GM23338 (cell line): ENCODE measurements around the gene C1QL4. TPM values are rescaled to one million over a fixed set of nuclear protein-coding genes. Genes with fewer than 3 reads are reported as not detected.

Experiments used
- ATAC-seq: fragments of 200-7000 bp; cut with Tn5 transposase; 3 replicates; pipeline ENCODE4 v1.9.1; 2020
- DNase-seq: peaks from one replicate; pipeline ENCODE4 v3.0.0-alpha.2; 2015; ENCODE audit warnings: low spot score
- H2AFZ ChIP-seq: fragments of 200-600 bp; sonication (generic); 2 replicates; pipeline ENCODE4 v1.8.0; 2016; ENCODE audit warnings: antibody characterized with exemption, mild to moderate bottlenecking, moderate library complexity
- H3F3A ChIP-seq: fragments of 200-600 bp; sonication (generic); replicated peaks from 2 replicates; pipeline ENCODE4 v1.8.0; 2017; ENCODE audit warnings: antibody characterized with exemption, mixed run types, low read depth
- H3K27ac ChIP-seq: fragments of 200-600 bp; sonication (generic); 2 replicates; pipeline ENCODE4 v1.6.1; 2016; ENCODE audit warnings: low read depth
- H3K27me3 ChIP-seq: fragments of 200-600 bp; sonication (generic); 2 replicates; pipeline ENCODE4 v1.8.0; 2016; ENCODE audit warnings: mild to moderate bottlenecking, mixed run types, moderate library complexity; ENCODE audit not compliant: insufficient read depth
- H3K36me3 ChIP-seq: fragments of 200-600 bp; sonication (generic); 2 replicates; pipeline ENCODE4 v1.8.0; 2016; ENCODE audit warnings: mild to moderate bottlenecking; ENCODE audit not compliant: insufficient read depth
- H3K4me1 ChIP-seq: fragments of 200-600 bp; sonication (generic); 2 replicates; pipeline ENCODE4 v1.8.0; 2016; ENCODE audit warnings: mild to moderate bottlenecking, moderate library complexity; ENCODE audit not compliant: insufficient read depth
- H3K4me2 ChIP-seq: fragments of 200-600 bp; sonication (generic); 2 replicates; pipeline ENCODE4 v1.7.1; 2017; ENCODE audit warnings: mixed run types
- H3K4me3 ChIP-seq: fragments of 200-600 bp; sonication (generic); 2 replicates; pipeline ENCODE4 v1.6.1; 2016; ENCODE audit warnings: mixed run types
- H3K79me2 ChIP-seq: fragments of 200-600 bp; sonication (generic); replicated peaks from 2 replicates; pipeline ENCODE4 v1.8.0; 2017; ENCODE audit warnings: mild to moderate bottlenecking; ENCODE audit not compliant: insufficient read depth
- H3K9me2 ChIP-seq: fragments of 200-600 bp; sonication (generic); 2 replicates; pipeline ENCODE4 v1.8.0; 2017; ENCODE audit not compliant: insufficient read depth
- H4K20me1 ChIP-seq: fragments of 200-600 bp; sonication (generic); replicated peaks from 2 replicates; pipeline ENCODE4 v1.8.0; 2017; ENCODE audit warnings: mild to moderate bottlenecking; ENCODE audit not compliant: insufficient read depth
- H3K27ac Mint-ChIP-seq: 2 replicates; pipeline ENCODE4 v1.8.0; 2020; ENCODE audit warnings: inconsistent platforms, mild to moderate bottlenecking, moderate library complexity, mixed read lengths
- H3K27me3 Mint-ChIP-seq: 3 replicates; pipeline ENCODE4 v1.8.0; 2022; ENCODE audit warnings: low read depth, mild to moderate bottlenecking, moderate library complexity, mixed read lengths, inconsistent platforms; ENCODE audit not compliant: insufficient read depth, poor library complexity
- H3K36me3 Mint-ChIP-seq: 3 replicates; pipeline ENCODE4 v1.8.0; 2021; ENCODE audit warnings: low read depth, mild to moderate bottlenecking, inconsistent platforms, moderate library complexity, mixed read lengths
- H3K4me1 Mint-ChIP-seq: 3 replicates; pipeline ENCODE4 v1.8.0; 2020; ENCODE audit warnings: mild to moderate bottlenecking, inconsistent platforms, mixed read lengths
- H3K4me3 Mint-ChIP-seq: 3 replicates; pipeline ENCODE4 v1.8.0; 2021; ENCODE audit warnings: moderate library complexity, mild to moderate bottlenecking, inconsistent platforms, mixed read lengths
- H3K9me3 Mint-ChIP-seq: 3 replicates; pipeline ENCODE4 v1.8.0; 2020; ENCODE audit warnings: moderate library complexity, mild to moderate bottlenecking, inconsistent platforms, mixed read lengths
- EZH2 ChIP-seq: fragments of 200-600 bp; sonication (generic); IDR thresholded peaks from one replicate; pipeline ENCODE4 v1.8.0; 2017; ENCODE audit warnings: antibody characterized with exemption, mild to moderate bottlenecking, low read depth; ENCODE audit not compliant: unreplicated experiment
- EZH2phosphoT487 ChIP-seq: fragments of 200-600 bp; sonication (generic); IDR thresholded peaks from one replicate; pipeline ENCODE4 v1.8.1; 2018; ENCODE audit warnings: antibody characterized with exemption; ENCODE audit not compliant: unreplicated experiment
- STAT1 ChIP-seq: IDR thresholded peaks from one replicate; pipeline ENCODE4 v1.6.1; 2016; ENCODE audit warnings: antibody characterized with exemption; ENCODE audit not compliant: unreplicated experiment
- ZNF331 ChIP-seq: fragments of 250-450 bp; sonication (Bioruptor Pico); IDR thresholded peaks from 2 replicates; pipeline ENCODE4 v1.5.0; 2020; ENCODE audit warnings: low read depth, mild to moderate bottlenecking, moderate library complexity
- polyA plus RNA-seq: library from polyadenylated mRNA; unstranded; fragments of >200 nt; fragmentation: Nextera tagmentation; extraction: Ambion mirVana; gene quantifications from 2 replicates; pipeline ENCODE4 v1.2.1, GENCODE V29; 2016
- total RNA-seq: library from RNA; depleted of rRNA; stranded (reverse); fragments of >200 nt; shearing (Covaris generic); gene quantifications from 2 replicates; pipeline ENCODE4 v1.2.3, GENCODE V29; 2014
- TF ChIP-seq, protein P1 (sequence below), 2 experiments: fragments of 200-600 bp in 1 of 2; sonication (generic) in 1 of 2; conservative IDR thresholded peaks; 2 replicates each; pipeline versions ENCODE4 v1.5.1 to v1.6.1; 2016 to 2017; ENCODE audit warnings: antibody characterized with exemption in 2 of 2, low read depth in 2 of 2, mild to moderate bottlenecking in 2 of 2, moderate library complexity in 1 of 2

Gene C1QL4
- total and polyA plus RNA-seq, 2 experiments from 2014 or later = not detected

- H3K9me2 ChIP-seq = no peaks in the 10 kb centered on the region
- no peak for ATAC-seq
- peaks cover 9% of the 10 kb centered on the region; the same call in 1 of the 2 replicates for H3F3A ChIP-seq
- peaks cover 65% of the 10 kb centered on the region for H3K27me3 ChIP-seq
- no peak overlapping the region for H3K27ac ChIP-seq
- peak overlapping the region; percentile 63; the same call in 1 of the 3 replicates for H3K4me3 Mint-ChIP-seq
- peaks cover 21% of the 10 kb centered on the region for H3K4me1 ChIP-seq
- no peak overlapping the region for H3K4me2 ChIP-seq
- no peaks in the 10 kb centered on the region; the same call in 2 of the 3 replicates for H3K36me3 Mint-ChIP-seq
- peaks cover 62% of the 10 kb centered on the region for H3K27me3 Mint-ChIP-seq
- no peaks in the 10 kb centered on the region for H3K9me3 Mint-ChIP-seq
- H3K4me1 Mint-ChIP-seq = peaks cover 19% of the 10 kb centered on the region; the same call in 2 of the 3 replicates
- TF ChIP-seq, protein P1, sequence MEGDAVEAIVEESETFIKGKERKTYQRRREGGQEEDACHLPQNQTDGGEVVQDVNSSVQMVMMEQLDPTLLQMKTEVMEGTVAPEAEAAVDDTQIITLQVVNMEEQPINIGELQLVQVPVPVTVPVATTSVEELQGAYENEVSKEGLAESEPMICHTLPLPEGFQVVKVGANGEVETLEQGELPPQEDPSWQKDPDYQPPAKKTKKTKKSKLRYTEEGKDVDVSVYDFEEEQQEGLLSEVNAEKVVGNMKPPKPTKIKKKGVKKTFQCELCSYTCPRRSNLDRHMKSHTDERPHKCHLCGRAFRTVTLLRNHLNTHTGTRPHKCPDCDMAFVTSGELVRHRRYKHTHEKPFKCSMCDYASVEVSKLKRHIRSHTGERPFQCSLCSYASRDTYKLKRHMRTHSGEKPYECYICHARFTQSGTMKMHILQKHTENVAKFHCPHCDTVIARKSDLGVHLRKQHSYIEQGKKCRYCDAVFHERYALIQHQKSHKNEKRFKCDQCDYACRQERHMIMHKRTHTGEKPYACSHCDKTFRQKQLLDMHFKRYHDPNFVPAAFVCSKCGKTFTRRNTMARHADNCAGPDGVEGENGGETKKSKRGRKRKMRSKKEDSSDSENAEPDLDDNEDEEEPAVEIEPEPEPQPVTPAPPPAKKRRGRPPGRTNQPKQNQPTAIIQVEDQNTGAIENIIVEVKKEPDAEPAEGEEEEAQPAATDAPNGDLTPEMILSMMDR (conservative IDR thresholded peaks at IDR 0.05; ENCODE audit: low read depth in 2 of 2) = peak in 1 of 2 experiments; percentile 15; a peak in 1 of 4 replicates
- no peak for TF ChIP-seq ZNF331 (CRISPR knock-in tag)
- no peaks in the 10 kb centered on the region for H4K20me1 ChIP-seq
- no peaks in the 10 kb centered on the region for H3K36me3 ChIP-seq
- DNase-seq = no peak
- H2AFZ ChIP-seq = no peak overlapping the region
- no peaks in the 10 kb centered on the region for H3K79me2 ChIP-seq
- H3K27ac Mint-ChIP-seq = no peak overlapping the region
- no peak overlapping the region; the same call in 1 of the 2 replicates for H3K4me3 ChIP-seq
Observed at GRCh38 chr12:49298160-49298559, 38.8 kb downstream of the C1QL4 start.

GRCh38 chr12:49297695-49298060, 39.3 kb downstream of the C1QL4 start:
- Histone ChIP-seq H3K4me3 (peak overlapping the region; percentile 68; the same call in 1 of the 2 replicates), H3K36me3 (no peaks in the 10 kb centered on the region), H3K4me2 (peak overlapping the region; percentile 87), H3F3A (peaks cover 9% of the 10 kb centered on the region; the same call in 1 of the 2 replicates), H4K20me1 (no peaks in the 10 kb centered on the region), H3K9me2 (no peaks in the 10 kb centered on the region), H2AFZ (no peak overlapping the region), H3K4me1 (peaks cover 25% of the 10 kb centered on the region), H3K79me2 (no peaks in the 10 kb centered on the region), H3K27ac (no peak overlapping the region), H3K27me3 (peaks cover 70% of the 10 kb centered on the region)
- DNase-seq (no peak), ATAC-seq (no peak; the same call in 2 of the 3 replicates)
- peak; percentile 34 for TF ChIP-seq EZH2
- TF ChIP-seq STAT1 = no peak
- no peak overlapping the region for H3K27ac Mint-ChIP-seq
- peak overlapping the region; percentile 63 for H3K4me3 Mint-ChIP-seq
- H3K36me3 Mint-ChIP-seq = no peaks in the 10 kb centered on the region; the same call in 2 of the 3 replicates
- peaks cover 67% of the 10 kb centered on the region for H3K27me3 Mint-ChIP-seq
- no peaks in the 10 kb centered on the region for H3K9me3 Mint-ChIP-seq
- peaks cover 22% of the 10 kb centered on the region; the same call in 2 of the 3 replicates for H3K4me1 Mint-ChIP-seq

DNA sequence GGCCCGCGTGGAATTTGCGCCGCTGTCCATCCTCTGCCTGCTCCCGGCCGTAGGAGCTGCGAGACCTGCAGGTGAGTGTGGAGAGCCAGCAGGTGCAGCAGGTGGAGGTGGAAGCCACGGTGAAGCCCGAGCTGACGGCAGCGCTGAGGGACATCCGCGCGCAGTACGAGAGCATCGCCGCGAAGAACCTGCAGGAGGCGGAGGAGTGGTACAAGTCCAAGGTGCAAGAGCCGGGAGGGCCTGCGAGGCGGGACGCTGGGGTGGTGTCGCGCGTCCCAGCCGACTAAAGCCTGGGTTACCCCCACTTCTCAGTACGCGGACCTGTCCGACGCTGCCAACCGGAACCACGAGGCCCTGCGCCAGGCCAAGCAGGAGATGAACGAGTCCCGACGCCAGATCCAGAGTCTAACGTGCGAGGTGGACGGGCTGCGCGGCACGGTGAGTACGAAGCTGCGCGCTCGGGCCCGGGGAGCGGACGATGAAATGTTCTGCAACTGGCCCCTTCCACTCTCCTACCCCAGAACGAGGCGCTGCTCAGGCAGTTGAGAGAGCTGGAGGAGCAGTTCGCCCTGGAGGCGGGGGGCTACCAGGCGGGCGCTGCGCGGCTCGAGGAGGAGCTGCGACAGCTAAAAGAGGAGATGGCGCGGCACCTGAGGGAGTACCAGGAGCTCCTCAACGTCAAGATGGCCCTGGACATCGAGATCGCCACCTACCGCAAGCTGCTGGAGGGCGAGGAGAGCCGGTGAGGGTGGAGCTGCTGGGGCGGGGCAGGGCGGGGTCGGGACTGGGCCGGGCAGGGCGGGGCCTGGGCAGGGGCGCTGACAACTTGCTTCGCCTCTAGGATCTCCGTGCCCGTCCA, 39.9 kb downstream of the C1QL4 start:
- Histone ChIP-seq H3K36me3 (no peaks in the 10 kb centered on the region), H3K4me1 (peaks cover 25% of the 10 kb centered on the region), H3K27ac (no peak overlapping the region), H3K4me3 (peak overlapping the region; percentile 68), H4K20me1 (no peaks in the 10 kb centered on the region), H3K9me2 (no peaks in the 10 kb centered on the region), H3K79me2 (no peaks in the 10 kb centered on the region), H3K27me3 (peaks cover 76% of the 10 kb centered on the region), H3K4me2 (peak overlapping the region; percentile 87), H3F3A (peaks cover 9% of the 10 kb centered on the region; the same call in 1 of the 2 replicates), H2AFZ (peak overlapping the region; percentile 99)
- H3K36me3 Mint-ChIP-seq = no peaks in the 10 kb centered on the region; the same call in 2 of the 3 replicates
- H3K4me3 Mint-ChIP-seq = peak overlapping the region; percentile 63
- ATAC-seq (peak; percentile 56), DNase-seq (peak; percentile 84)
- peaks cover 73% of the 10 kb centered on the region for H3K27me3 Mint-ChIP-seq
- H3K4me1 Mint-ChIP-seq = peaks cover 22% of the 10 kb centered on the region; the same call in 2 of the 3 replicates
- no peak overlapping the region for H3K27ac Mint-ChIP-seq
- TF ChIP-seq STAT1 (no peak), EZH2phosphoT487 (peak; percentile 42), EZH2 (peak; percentile 74)
- TF ChIP-seq, protein P1 (conservative IDR thresholded peaks at IDR 0.05; ENCODE audit: low read depth in 2 of 2) = peak; percentile 44 to 51
- H3K9me3 Mint-ChIP-seq = no peaks in the 10 kb centered on the region
